Choroid plexus epithelial cell (primary cell): Measurements from ENCODE around the gene TFB2M.
"Not testable (repeated sequence)": the region's sequence is repeated elsewhere in the genome, so short reads cannot be mapped to it uniquely, and the experiment has no call there.

Experiments used
- DNase-seq: peaks from one replicate; pipeline ENCODE4 v3.0.0-alpha.2; 2010; ENCODE audit warnings: low read depth
- H3K4me3 ChIP-seq: 2 replicates; pipeline ENCODE4 v1.5.1; 2011; ENCODE audit warnings: low read depth, mild to moderate bottlenecking, control low read depth, low read length, moderate library complexity
- TF ChIP-seq, protein P1 (sequence below): conservative IDR thresholded peaks from 2 replicates; pipeline ENCODE4 v1.5.1; 2011; ENCODE audit warnings: low read depth, mild to moderate bottlenecking, control low read depth, inconsistent platforms, low read length, moderate library complexity

Gene TFB2M

DNA sequence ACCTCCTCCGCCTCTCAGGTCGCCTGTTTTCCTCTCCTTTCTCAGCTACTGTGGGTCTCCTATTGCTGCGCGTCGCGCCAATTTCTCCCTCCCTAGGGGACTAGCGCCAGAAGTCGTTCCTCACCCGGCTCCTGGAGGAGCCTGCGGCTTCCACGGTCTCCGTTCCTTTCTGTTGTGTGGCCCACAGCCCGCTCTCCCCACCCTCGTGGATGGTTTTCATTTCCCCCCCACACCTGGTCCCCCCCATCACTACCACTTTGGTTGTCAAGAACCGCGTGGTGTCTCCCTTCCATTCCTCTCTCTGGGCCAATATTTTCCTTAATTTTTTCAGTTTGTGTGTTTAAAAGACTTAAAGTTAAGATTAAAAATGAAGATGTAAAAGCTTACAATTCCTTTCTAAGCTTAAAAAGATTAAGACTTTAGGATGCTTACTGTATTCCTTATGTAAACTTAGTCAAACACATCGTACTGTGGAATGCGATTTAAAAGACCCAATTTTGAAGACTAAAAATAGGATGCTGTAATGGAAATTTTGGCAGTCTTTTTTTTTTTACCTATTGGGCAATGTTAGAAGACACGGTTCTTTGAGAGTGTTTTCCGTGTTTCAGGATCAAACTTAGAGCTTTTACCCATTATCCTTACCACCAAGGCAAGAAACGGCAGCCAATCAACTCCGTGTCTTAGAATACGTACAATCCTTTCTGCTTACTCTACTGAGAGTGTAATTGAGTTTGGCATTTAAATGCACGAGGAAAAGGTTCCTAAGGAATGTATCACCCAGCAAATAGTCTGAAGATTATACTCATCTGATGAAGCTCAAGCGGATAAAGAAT lies 968 bp upstream of the TFB2M start:
- peak; percentile 80 for DNase-seq
- TF ChIP-seq, protein P1, sequence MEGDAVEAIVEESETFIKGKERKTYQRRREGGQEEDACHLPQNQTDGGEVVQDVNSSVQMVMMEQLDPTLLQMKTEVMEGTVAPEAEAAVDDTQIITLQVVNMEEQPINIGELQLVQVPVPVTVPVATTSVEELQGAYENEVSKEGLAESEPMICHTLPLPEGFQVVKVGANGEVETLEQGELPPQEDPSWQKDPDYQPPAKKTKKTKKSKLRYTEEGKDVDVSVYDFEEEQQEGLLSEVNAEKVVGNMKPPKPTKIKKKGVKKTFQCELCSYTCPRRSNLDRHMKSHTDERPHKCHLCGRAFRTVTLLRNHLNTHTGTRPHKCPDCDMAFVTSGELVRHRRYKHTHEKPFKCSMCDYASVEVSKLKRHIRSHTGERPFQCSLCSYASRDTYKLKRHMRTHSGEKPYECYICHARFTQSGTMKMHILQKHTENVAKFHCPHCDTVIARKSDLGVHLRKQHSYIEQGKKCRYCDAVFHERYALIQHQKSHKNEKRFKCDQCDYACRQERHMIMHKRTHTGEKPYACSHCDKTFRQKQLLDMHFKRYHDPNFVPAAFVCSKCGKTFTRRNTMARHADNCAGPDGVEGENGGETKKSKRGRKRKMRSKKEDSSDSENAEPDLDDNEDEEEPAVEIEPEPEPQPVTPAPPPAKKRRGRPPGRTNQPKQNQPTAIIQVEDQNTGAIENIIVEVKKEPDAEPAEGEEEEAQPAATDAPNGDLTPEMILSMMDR, result peak; percentile 9
- H3K4me3 ChIP-seq, result peak overlapping the region; percentile 97

DNA sequence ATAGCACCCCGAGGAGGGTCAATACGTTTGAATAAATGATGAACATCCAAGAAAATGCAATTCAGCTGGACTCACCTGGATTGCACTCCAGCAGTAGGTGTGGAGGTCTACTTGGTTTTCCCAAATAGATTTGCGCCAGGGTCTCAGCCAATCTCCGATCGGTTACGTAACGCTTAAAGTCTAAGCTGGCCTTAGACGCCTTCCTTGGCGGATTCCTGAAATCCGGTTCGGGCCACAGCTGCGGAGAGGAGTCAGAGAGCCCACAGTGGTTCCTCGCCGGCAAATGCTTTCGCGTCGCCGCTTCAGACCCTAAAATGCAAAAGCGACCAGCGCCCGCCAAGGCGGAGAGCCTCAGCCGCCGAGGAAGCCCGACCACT lies 322 bp downstream of the TFB2M start:
- TF ChIP-seq, protein P1, result no peak
- no peak for DNase-seq
- H3K4me3 ChIP-seq, result peak overlapping the region; percentile 97

GRCh38 chr1:246564839-246565750 lies 966 bp downstream of the TFB2M start:
- H3K4me3 ChIP-seq, result peak overlapping the region; percentile 97
- no peak for DNase-seq
- TF ChIP-seq, protein P1, result no peak

DNA sequence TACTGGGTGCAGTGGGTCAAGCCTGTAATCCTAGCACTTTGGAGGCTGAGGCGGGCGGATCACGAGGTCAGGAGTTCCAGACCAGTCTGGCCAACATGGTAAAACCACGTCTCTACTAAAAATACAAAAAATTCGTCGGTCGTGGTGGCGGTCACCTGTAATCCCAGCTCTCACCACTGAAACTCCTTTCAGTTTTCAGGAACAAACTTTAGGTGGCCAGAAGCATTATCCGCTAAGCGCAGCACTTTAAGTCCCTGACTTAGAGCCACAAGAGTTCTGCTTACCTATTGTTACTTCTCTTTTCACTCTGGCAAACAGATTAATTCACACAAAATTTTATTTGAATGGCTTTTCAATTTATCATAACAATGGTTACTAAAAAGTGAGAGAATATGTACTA lies 5.2 kb downstream of the TFB2M start:
- TF ChIP-seq, protein P1, result peak; percentile 12
- DNase-seq, H3K4me3 ChIP-seq: not testable (repeated sequence)

DNA sequence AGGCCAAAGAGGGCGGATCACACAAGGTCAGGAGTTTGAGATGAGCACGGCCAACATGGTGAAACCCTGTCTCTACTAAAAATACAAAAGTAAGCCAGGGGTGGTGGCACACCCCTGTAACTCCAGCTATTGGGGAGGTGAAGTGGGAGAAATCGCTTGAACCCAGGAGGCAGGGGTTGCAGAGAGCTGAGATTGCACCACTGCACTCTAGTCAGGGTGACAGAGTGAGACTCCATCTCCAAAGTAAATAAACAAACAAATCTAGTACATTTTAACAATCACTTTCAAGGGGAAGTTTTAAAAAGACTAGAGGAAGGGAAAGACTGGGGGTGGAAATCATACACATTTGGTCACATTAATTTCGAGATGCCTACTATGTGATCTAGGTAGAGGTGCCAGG lies 6.8 kb downstream of the TFB2M start:
- DNase-seq, result no peak
- TF ChIP-seq, protein P1, result no peak
- H3K4me3 ChIP-seq, result no peak overlapping the region

- TF ChIP-seq, protein P1, result no peak
- DNase-seq, result no peak
- H3K4me3 ChIP-seq, result no peak overlapping the region
Observed at GRCh38 chr1:246558041-246558440, 8.0 kb downstream of the TFB2M start.
